HEK293 (cell line): ENCODE results near the gene PTPN12.

Source experiments
- CTCF ChIP-seq: fragments of 450-650 bp; formaldehyde crosslinking; IDR thresholded peaks from 2 replicates; pipeline ENCODE4 v1.5.1; 2016; ENCODE audit warnings: missing biosample characterization, missing genetic modification characterization
- GLIS1 ChIP-seq: fragments of 450-650 bp; formaldehyde crosslinking; IDR thresholded peaks from 2 replicates; pipeline ENCODE4 v1.5.1; 2016; ENCODE audit warnings: missing biosample characterization, missing genetic modification characterization
- INSM2 ChIP-seq: fragments of 450-650 bp; formaldehyde crosslinking; IDR thresholded peaks from 2 replicates; pipeline ENCODE4 v1.5.1; 2016; ENCODE audit warnings: missing biosample characterization, missing genetic modification characterization
- KLF9 ChIP-seq: fragments of 450-650 bp; formaldehyde crosslinking; IDR thresholded peaks from 2 replicates; pipeline ENCODE4 v1.5.1; 2016; ENCODE audit warnings: missing biosample characterization, missing genetic modification characterization, low read depth
- REST ChIP-seq: fragments of 450-650 bp; formaldehyde crosslinking; IDR thresholded peaks from 2 replicates; pipeline ENCODE4 v1.5.1; 2016; ENCODE audit warnings: missing biosample characterization, missing genetic modification characterization
- SETDB1 ChIP-seq: IDR thresholded peaks from one replicate; pipeline ENCODE4 v1.6.1; 2017; ENCODE audit warnings: mild to moderate bottlenecking, low read length, moderate library complexity, mixed read lengths; ENCODE audit not compliant: insufficient read length
- ZFP41 ChIP-seq: fragments of 450-650 bp; formaldehyde crosslinking; IDR thresholded peaks from 2 replicates; pipeline ENCODE4 v1.5.1; 2016; ENCODE audit warnings: missing biosample characterization, missing genetic modification characterization, borderline replicate concordance
- ZNF274 ChIP-seq, 2 experiments: fragments of 200-500 bp in 1 of 2; fragments of 450-650 bp in 1 of 2; sonication (Bioruptor generic) in 1 of 2; formaldehyde crosslinking in 1 of 2; IDR thresholded peaks; 2 replicates each; pipeline versions ENCODE4 v1.5.1 to v1.6.1; 2014 to 2016; ENCODE audit warnings: borderline replicate concordance in 1 of 2, inconsistent platforms in 1 of 2, low read length in 1 of 2, missing biosample characterization in 1 of 2, missing genetic modification characterization in 1 of 2
- ZNF341 ChIP-seq: fragments of 450-650 bp; formaldehyde crosslinking; IDR thresholded peaks from 2 replicates; pipeline ENCODE4; 2016; ENCODE audit warnings: low read depth, missing biosample characterization, missing genetic modification characterization
- TF ChIP-seq, protein P1 (sequence below): fragments of 450-650 bp; IDR thresholded peaks from 2 replicates; pipeline ENCODE4 v1.5.1; 2018; ENCODE audit warnings: missing biosample characterization, missing genetic modification characterization

DNA sequence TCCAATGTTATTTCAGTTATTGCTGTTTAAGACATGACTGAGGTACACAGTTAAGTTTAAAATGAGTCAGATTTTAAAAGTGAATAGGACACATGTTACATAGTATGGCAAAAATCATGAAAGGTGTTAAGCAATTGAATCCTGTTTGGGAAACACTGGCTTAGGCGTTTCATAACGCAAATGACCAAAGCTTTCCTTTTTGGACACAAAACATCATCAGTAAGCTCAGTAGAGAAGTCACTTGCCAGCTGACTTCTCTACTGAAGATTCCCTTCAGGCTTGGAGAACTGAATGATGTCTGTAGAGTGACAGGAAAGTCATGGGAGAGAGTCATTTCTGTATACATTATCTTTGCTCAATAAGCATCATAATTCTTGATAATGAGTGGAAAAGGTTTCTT is 94.7 kb downstream of the PTPN12 start:
- TF ChIP-seq CTCF (tag by site-specific recombination): no peak
- no peak for TF ChIP-seq KLF9 (tag by site-specific recombination)
- no peak for TF ChIP-seq ZNF274 (IDR thresholded peaks at IDR 0.05; ENCODE audit: low read length)
- TF ChIP-seq ZNF274 (tag by site-specific recombination; IDR thresholded peaks at IDR 0.05; ENCODE audit: borderline replicate concordance): no peak
- no peak for TF ChIP-seq ZNF341 (tag by site-specific recombination)
- no peak for TF ChIP-seq REST
- TF ChIP-seq GLIS1: no peak
- TF ChIP-seq, protein P1, sequence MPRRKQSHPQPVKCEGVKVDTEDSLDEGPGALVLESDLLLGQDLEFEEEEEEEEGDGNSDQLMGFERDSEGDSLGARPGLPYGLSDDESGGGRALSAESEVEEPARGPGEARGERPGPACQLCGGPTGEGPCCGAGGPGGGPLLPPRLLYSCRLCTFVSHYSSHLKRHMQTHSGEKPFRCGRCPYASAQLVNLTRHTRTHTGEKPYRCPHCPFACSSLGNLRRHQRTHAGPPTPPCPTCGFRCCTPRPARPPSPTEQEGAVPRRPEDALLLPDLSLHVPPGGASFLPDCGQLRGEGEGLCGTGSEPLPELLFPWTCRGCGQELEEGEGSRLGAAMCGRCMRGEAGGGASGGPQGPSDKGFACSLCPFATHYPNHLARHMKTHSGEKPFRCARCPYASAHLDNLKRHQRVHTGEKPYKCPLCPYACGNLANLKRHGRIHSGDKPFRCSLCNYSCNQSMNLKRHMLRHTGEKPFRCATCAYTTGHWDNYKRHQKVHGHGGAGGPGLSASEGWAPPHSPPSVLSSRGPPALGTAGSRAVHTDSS (tag by site-specific recombination): no peak
- TF ChIP-seq SETDB1: no peak
- no peak for TF ChIP-seq INSM2 (tag by site-specific recombination)
- no peak for TF ChIP-seq ZFP41 (tag by site-specific recombination)
